Measurements from ENCODE around the gene FRMD8.

The FRMD8 gene

DNA sequence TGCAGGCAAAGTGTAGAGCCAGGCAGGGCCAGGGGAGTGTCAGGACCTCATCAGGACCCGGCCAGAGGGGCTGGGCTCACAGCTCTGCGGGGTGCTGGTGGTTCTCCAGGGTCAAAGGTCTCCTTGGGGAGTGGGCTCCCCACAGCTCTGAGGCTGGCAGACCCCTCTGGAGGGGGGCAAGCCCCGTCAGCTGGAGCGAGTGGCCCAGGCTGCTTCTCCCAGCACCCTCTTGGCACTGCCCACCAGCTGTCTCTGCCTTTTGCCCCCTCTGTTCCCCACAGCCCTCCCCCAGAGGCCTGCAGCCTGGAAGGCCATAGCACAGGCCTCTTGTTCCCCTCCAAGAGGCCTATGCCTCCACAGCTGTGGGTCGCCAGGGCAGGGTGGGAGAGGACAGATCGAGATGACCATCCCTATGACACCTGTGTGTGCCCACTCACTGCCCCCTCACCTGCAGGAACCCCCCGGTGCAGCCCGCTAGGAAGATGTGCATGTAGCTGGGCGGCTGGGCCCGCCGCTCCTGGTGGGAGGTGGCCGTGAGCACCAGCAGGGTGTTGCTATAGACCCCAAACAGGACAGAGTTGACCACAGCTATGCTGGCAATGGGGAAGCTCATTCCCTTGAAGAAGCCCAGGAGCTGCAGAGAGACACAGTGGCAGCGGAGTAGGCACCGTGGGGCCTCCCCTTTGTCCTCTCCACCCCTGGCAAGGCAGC, 7.4 kb upstream of the FRMD8 start:
- in situ Hi-C loops (cut with HindIII; ENCODE audit: low sequenced_read_pairs), result no loop called here
- no peak for DNase-seq (ENCODE audit: low read depth)
- no peak overlapping the region for H3K4me3 ChIP-seq (ENCODE audit: low read depth, low read length)
- no peak for TF ChIP-seq CTCF (IDR thresholded peaks at IDR 0.05; ENCODE audit: low read depth, low read length, missing control alignments)

DNA sequence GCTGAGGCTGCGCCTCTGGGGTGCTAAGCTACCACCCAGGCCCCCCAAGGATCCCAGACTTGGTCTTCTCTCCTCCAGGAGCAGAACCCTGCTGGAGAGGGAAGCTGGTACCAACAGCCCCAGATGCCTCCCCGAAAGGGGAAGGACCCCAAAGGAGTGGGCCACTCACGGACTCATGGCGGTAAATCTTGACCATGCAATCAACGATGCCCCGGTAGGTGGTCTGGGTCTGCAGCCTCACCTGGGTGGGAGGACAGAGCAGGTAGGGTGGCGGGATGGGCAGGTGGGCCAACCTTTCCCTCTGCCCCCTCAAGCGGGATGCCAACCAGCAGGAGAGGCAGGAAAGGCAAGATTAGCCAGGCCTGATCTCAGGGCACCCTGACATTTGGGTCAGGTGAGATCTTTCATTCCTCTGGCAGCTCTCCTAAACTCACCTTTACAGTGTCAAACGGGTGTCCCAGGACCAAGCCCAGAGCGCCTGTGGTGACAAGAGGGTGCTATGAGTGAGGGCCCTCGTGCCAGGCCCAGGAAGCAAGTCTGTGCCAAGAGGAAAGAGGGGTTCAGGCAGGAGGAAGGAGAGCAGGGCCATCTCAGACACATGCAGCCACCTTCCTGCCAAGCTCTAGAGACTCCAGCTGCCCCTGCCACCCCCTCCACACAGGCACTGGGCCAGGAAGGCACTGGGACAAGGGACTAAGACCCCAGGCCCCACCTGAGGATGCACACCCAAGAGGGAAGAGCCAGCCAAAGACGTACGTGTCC, 6.6 kb upstream of the FRMD8 start:
- in situ Hi-C loops (cut with HindIII; ENCODE audit: low sequenced_read_pairs), result no loop called here
- no peak for DNase-seq (ENCODE audit: low read depth)
- H3K4me3 ChIP-seq (ENCODE audit: low read depth, low read length), result no peak overlapping the region
- no peak for TF ChIP-seq CTCF (IDR thresholded peaks at IDR 0.05; ENCODE audit: low read depth, low read length, missing control alignments)

- TF ChIP-seq CTCF (IDR thresholded peaks at IDR 0.05; ENCODE audit: low read depth, low read length, missing control alignments), result no peak
- in situ Hi-C loops (cut with HindIII; ENCODE audit: low sequenced_read_pairs), result no loop called here
- H3K4me3 ChIP-seq (ENCODE audit: low read depth, low read length), result no peak overlapping the region
- DNase-seq (ENCODE audit: low read depth), result no peak
Observed at GRCh38 chr11:65380460-65381119, 5.8 kb upstream of the FRMD8 start.

GRCh38 chr11:65381716-65382032, 4.8 kb upstream of the FRMD8 start:
- H3K4me3 ChIP-seq (ENCODE audit: low read depth, low read length), result peak overlapping the region; percentile 24
- in situ Hi-C loops (cut with HindIII; ENCODE audit: low sequenced_read_pairs), result no loop called here

GRCh38 chr11:65382033-65382803, 4.2 kb upstream of the FRMD8 start, which contains the start of gene SLC25A45:
Gene SLC25A45 (minus strand): TSS chr11:65382646. CDS start chr11:65381951, 695 bp downstream.
- in situ Hi-C loops (cut with HindIII; ENCODE audit: low sequenced_read_pairs), result no loop called here
- peak; percentile 58 for TF ChIP-seq CTCF (IDR thresholded peaks at IDR 0.05; ENCODE audit: low read depth, low read length, missing control alignments)
- peak within 1 kb of the TSS; percentile 24 for H3K4me3 ChIP-seq (ENCODE audit: low read depth, low read length)
- peak; percentile 84 for DNase-seq (ENCODE audit: low read depth)

More at GRCh38 chr11:65381716-65382032, 4.8 kb upstream of the FRMD8 start:
- DNase-seq (ENCODE audit: low read depth), result peak; percentile 6
- TF ChIP-seq CTCF (IDR thresholded peaks at IDR 0.05; ENCODE audit: low read depth, low read length, missing control alignments), result no peak

DNA sequence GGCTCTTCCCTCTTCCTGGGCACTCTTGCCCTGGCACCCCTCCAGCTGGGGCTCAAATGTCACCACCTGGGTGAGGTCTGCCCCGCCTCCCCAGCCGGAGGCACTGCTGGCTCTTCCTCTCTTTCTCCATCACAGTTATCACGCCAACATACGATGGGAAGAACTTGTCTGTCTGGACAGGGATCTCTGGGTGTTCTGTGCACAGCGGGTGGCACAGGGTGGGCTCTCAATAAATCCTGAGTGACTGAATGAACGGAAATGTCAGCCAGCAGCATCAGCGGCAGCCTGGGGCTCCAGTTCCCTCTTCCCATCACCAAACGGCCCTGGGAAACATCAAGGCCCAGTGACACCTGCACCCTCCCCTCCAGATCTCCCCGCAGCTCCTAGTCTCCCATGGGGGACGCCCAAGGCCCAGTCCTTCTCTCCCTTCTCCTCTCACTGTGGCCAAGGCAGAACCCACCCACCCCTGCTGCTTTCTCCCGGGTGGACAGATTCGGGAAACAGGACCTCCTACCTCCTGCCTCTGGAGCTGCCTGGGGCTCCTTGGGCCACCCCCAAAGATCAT, 3.6 kb upstream of the FRMD8 start:
- peak overlapping the region; percentile 24 for H3K4me3 ChIP-seq (ENCODE audit: low read depth, low read length)
- TF ChIP-seq CTCF (IDR thresholded peaks at IDR 0.05; ENCODE audit: low read depth, low read length, missing control alignments), result no peak
- in situ Hi-C loops (cut with HindIII; ENCODE audit: low sequenced_read_pairs), result no loop called here
- DNase-seq (ENCODE audit: low read depth), result no peak
